Testis (tissue), 2 donors: ENCODE measurements around the gene INF2.

ENCODE experiments used
- POLR2A ChIP-seq: fragments of 450-650 bp; IDR thresholded peaks from one replicate; pipeline ENCODE4 v1.6.1; 2017; ENCODE audit warnings: antibody characterized with exemption, mild to moderate bottlenecking, moderate library complexity
- TF ChIP-seq, protein P1 (sequence below), 3 experiments: fragments of 450-650 bp in 2 of 3; fragments of 200-600 bp in 1 of 3; sonication (generic) in 1 of 3; IDR thresholded peaks; one replicate each; pipeline ENCODE4 v1.5.1; 2016 to 2019; ENCODE audit warnings: antibody characterized with exemption in 3 of 3, mild to moderate bottlenecking in 2 of 3, moderate library complexity in 1 of 3

DNA sequence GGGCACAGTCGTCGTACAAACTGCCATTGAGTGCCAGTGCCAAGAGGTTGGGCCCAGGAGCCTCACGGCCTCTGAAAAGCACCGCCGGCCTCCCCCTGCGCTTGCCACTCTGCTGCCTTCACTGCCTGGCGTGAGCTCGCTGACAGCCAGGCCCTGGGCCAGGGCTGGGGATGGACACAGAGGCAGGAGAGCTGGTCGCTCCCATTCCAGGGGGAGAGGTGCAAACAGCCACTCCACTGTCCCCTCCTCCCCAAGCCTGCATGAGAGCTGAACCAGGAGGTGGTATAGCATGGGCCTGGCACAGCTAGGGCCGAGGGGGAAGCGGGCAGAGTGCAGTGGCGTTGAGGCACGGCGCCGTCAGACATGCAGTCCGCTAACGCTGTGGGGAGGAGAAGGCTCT lies 39.2 kb downstream of the INF2 start:
- TF ChIP-seq, protein P1, sequence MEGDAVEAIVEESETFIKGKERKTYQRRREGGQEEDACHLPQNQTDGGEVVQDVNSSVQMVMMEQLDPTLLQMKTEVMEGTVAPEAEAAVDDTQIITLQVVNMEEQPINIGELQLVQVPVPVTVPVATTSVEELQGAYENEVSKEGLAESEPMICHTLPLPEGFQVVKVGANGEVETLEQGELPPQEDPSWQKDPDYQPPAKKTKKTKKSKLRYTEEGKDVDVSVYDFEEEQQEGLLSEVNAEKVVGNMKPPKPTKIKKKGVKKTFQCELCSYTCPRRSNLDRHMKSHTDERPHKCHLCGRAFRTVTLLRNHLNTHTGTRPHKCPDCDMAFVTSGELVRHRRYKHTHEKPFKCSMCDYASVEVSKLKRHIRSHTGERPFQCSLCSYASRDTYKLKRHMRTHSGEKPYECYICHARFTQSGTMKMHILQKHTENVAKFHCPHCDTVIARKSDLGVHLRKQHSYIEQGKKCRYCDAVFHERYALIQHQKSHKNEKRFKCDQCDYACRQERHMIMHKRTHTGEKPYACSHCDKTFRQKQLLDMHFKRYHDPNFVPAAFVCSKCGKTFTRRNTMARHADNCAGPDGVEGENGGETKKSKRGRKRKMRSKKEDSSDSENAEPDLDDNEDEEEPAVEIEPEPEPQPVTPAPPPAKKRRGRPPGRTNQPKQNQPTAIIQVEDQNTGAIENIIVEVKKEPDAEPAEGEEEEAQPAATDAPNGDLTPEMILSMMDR (IDR thresholded peaks at IDR 0.05), result no peak
- TF ChIP-seq POLR2A, result no peak
